ENCODE measurements around the gene TBL1X.

The TBL1X gene

DNA sequence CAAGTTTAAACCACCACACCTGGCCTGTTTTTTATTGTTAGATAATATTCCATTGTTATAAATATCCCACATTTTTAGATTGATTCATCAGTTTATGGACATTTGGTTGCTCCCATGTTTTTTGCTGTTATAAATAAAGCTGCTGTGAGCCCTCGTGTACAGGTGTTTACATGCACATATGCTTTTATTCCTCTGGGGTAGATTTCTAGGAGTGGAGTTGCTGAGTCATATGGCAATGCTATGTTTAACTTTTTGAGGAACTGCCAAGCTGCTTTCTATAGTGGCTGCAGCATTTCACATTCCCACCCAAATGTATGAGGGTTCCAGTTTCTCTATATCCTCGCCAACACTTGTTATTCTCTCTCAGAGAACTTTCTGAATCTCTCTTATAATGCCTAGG lies 90.5 kb downstream of the TBL1X start:
- Histone ChIP-seq H3K9ac (ENCODE audit: low read depth, low read length, poor library complexity) (no peak overlapping the region), H3K4me3 (ENCODE audit: low read length in 2 of 2) (no peak overlapping the region), H2BK15ac (ENCODE audit: low read length) (no peak overlapping the region), H3K4me2 (ENCODE audit: insufficient read depth, low read length, poor library complexity, severe bottlenecking) (no peak overlapping the region), H2BK120ac (ENCODE audit: low read depth, low read length) (no peak overlapping the region), H3K79me1 (ENCODE audit: low read depth, low read length) (peaks cover 7% of the 10 kb centered on the region), H3K4ac (ENCODE audit: low read length) (no peak overlapping the region), H3K27me3 (ENCODE audit: control insufficient read depth in 3 of 3, insufficient read depth in 3 of 3, low read depth in 1 of 3, low read length in 3 of 3) (no peaks in the 10 kb centered on the region), H4K8ac (ENCODE audit: low read depth, low read length) (no peak overlapping the region), H4K91ac (ENCODE audit: low read depth, low read length, poor library complexity) (no peak overlapping the region), H3K9me3 (replicated peaks in 1 of 2; ENCODE audit: control insufficient read depth in 2 of 2, insufficient read depth in 1 of 2, low read depth in 1 of 2, low read length in 2 of 2) (no peaks in the 10 kb centered on the region), H3K27ac (replicated peaks; ENCODE audit: low read length) (no peak overlapping the region), H3K14ac (ENCODE audit: low read length) (no peak overlapping the region), H3K4me1 (ENCODE audit: control insufficient read depth in 2 of 2, insufficient read depth in 1 of 2, low read depth in 1 of 2, low read length in 2 of 2) (no peaks in the 10 kb centered on the region), H2BK5ac (ENCODE audit: low read length) (no peak overlapping the region), H3K36me3 (replicated peaks in 1 of 2; ENCODE audit: control insufficient read depth in 2 of 2, insufficient read depth in 2 of 2, low read length in 2 of 2) (no peaks in the 10 kb centered on the region), H3K18ac (ENCODE audit: low read length) (no peak overlapping the region), H3K23ac (ENCODE audit: low read depth, low read length, poor library complexity) (no peak overlapping the region), H2AK5ac (ENCODE audit: low read depth, low read length) (no peak overlapping the region), H2BK12ac (ENCODE audit: low read length) (no peak overlapping the region), H2AFZ (ENCODE audit: low read length) (no peak overlapping the region)
- no CpG with 5 or more reads among the region's 2 CpGs for WGBS, 2 donors (ENCODE audit: extremely low coverage in 2 of 2, insufficient read length in 2 of 2, insufficient replicate concordance in 1 of 2)
- no peak for DNase-seq (ENCODE audit: low spot score)

DNA sequence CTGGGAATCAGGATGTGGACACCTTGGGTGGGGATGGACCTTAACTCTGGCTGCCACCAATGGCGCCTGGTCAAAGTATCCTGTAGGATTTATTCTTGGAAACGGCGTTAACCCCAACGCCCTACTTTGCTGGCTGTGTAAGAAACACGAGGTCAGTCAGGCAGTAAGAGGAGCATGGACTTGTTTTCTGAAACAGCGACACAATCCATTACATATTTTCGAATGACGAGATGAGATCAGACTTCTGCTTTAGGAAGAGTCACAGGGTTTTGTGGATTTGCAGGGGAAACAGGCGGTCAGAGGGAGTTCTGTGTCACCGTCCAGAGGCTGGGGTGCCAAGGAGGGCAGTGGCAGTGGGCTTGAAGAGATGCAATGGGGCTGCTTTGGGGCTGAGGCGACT lies 92.2 kb downstream of the TBL1X start:
- H2AFZ ChIP-seq (ENCODE audit: low read length), result no peak overlapping the region
- no peak overlapping the region for H4K91ac ChIP-seq (ENCODE audit: low read depth, low read length, poor library complexity)
- no peaks in the 10 kb centered on the region for H3K27me3 ChIP-seq (ENCODE audit: control insufficient read depth in 3 of 3, insufficient read depth in 3 of 3, low read depth in 1 of 3, low read length in 3 of 3)
- H3K27ac ChIP-seq (replicated peaks; ENCODE audit: low read length), result no peak overlapping the region
- no peaks in the 10 kb centered on the region for H3K36me3 ChIP-seq (replicated peaks in 1 of 2; ENCODE audit: control insufficient read depth in 2 of 2, insufficient read depth in 2 of 2, low read length in 2 of 2)
- no peak overlapping the region for H2BK5ac ChIP-seq (ENCODE audit: low read length)
- H2AK5ac ChIP-seq (ENCODE audit: low read depth, low read length), result no peak overlapping the region
- H3K4me1 ChIP-seq (ENCODE audit: control insufficient read depth in 2 of 2, insufficient read depth in 1 of 2, low read depth in 1 of 2, low read length in 2 of 2), result no peaks in the 10 kb centered on the region
- no peak overlapping the region for H2BK120ac ChIP-seq (ENCODE audit: low read depth, low read length)
- WGBS, 2 donors (ENCODE audit: extremely low coverage in 2 of 2, insufficient read length in 2 of 2, insufficient replicate concordance in 1 of 2), result no CpG with 5 or more reads among the region's 11 CpGs
- no peak overlapping the region for H3K4me2 ChIP-seq (ENCODE audit: insufficient read depth, low read length, poor library complexity, severe bottlenecking)
- no peak overlapping the region for H2BK15ac ChIP-seq (ENCODE audit: low read length)
- no peak overlapping the region for H3K18ac ChIP-seq (ENCODE audit: low read length)
- H3K9me3 ChIP-seq (replicated peaks in 1 of 2; ENCODE audit: control insufficient read depth in 2 of 2, insufficient read depth in 1 of 2, low read depth in 1 of 2, low read length in 2 of 2), result no peaks in the 10 kb centered on the region
- H3K4ac ChIP-seq (ENCODE audit: low read length), result no peak overlapping the region
- H3K4me3 ChIP-seq (ENCODE audit: low read length in 2 of 2), result no peak overlapping the region
- no peak overlapping the region for H3K9ac ChIP-seq (ENCODE audit: low read depth, low read length, poor library complexity)
- DNase-seq (ENCODE audit: low spot score), result no peak
- H2BK12ac ChIP-seq (ENCODE audit: low read length), result no peak overlapping the region
- H3K79me1 ChIP-seq (ENCODE audit: low read depth, low read length), result peaks cover 5% of the 10 kb centered on the region
- H3K14ac ChIP-seq (ENCODE audit: low read length), result no peak overlapping the region
- no peak overlapping the region for H3K23ac ChIP-seq (ENCODE audit: low read depth, low read length, poor library complexity)
- H4K8ac ChIP-seq (ENCODE audit: low read depth, low read length), result no peak overlapping the region

DNA sequence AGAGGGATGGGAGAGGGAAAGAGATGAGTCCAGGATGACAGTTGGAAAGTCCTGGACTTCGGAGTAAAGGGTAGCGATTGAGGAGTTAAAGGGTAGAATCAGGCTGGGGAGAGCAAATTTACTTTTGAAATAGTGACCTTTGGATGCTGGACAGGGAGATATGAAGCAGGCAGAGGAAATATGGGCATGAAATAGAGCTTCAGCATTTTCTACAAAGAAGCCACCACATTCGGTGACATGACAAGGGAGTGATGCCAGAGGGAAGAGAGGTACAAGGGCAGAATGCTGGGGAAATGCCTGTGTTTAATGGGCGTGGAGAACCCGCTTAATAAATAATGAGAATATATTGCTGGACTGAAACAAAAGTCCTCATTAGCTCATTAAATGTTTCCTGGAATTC lies 92.7 kb downstream of the TBL1X start:
- Histone ChIP-seq H2AK5ac (ENCODE audit: low read depth, low read length) (no peak overlapping the region), H4K91ac (ENCODE audit: low read depth, low read length, poor library complexity) (no peak overlapping the region), H3K9me3 (replicated peaks in 1 of 2; ENCODE audit: control insufficient read depth in 2 of 2, insufficient read depth in 1 of 2, low read depth in 1 of 2, low read length in 2 of 2) (no peaks in the 10 kb centered on the region), H3K18ac (ENCODE audit: low read length) (no peak overlapping the region), H2BK12ac (ENCODE audit: low read length) (no peak overlapping the region), H2BK5ac (ENCODE audit: low read length) (no peak overlapping the region), H3K23ac (ENCODE audit: low read depth, low read length, poor library complexity) (no peak overlapping the region), H3K9ac (ENCODE audit: low read depth, low read length, poor library complexity) (no peak overlapping the region), H3K4me2 (ENCODE audit: insufficient read depth, low read length, poor library complexity, severe bottlenecking) (no peak overlapping the region), H4K8ac (ENCODE audit: low read depth, low read length) (no peak overlapping the region), H2AFZ (ENCODE audit: low read length) (no peak overlapping the region), H2BK15ac (ENCODE audit: low read length) (no peak overlapping the region), H3K79me1 (ENCODE audit: low read depth, low read length) (peaks cover 5% of the 10 kb centered on the region), H3K4ac (ENCODE audit: low read length) (no peak overlapping the region), H3K4me3 (ENCODE audit: low read length in 2 of 2) (no peak overlapping the region), H3K14ac (ENCODE audit: low read length) (no peak overlapping the region), H3K4me1 (ENCODE audit: control insufficient read depth in 2 of 2, insufficient read depth in 1 of 2, low read depth in 1 of 2, low read length in 2 of 2) (no peaks in the 10 kb centered on the region), H3K27me3 (ENCODE audit: control insufficient read depth in 3 of 3, insufficient read depth in 3 of 3, low read depth in 1 of 3, low read length in 3 of 3) (no peaks in the 10 kb centered on the region), H2BK120ac (ENCODE audit: low read depth, low read length) (no peak overlapping the region), H3K36me3 (replicated peaks in 1 of 2; ENCODE audit: control insufficient read depth in 2 of 2, insufficient read depth in 2 of 2, low read length in 2 of 2) (no peaks in the 10 kb centered on the region), H3K27ac (replicated peaks; ENCODE audit: low read length) (no peak overlapping the region)
- DNase-seq (ENCODE audit: low spot score), result no peak
- no CpG with 5 or more reads among the region's 5 CpGs for WGBS, 2 donors (ENCODE audit: extremely low coverage in 2 of 2, insufficient read length in 2 of 2, insufficient replicate concordance in 1 of 2)

DNA sequence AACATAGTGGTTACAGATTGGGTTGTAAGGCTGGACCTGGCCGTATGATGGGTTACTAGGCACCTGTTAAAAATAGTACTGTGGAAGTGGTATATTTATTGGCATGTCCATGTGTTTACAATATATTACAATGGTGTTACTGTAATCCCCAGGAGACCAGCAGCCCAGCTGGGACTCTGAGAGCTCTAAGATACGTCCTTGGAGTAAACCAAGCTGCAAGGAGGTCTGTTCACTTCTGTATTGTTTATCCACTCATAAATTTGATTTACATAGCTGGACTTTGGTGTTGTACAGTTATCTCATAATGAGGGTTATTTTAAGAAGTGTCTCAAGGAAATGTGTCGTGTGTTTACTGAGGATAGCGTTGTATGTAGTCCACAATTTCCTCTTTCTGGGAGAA lies 93.8 kb downstream of the TBL1X start:
- no peak overlapping the region for H3K18ac ChIP-seq (ENCODE audit: low read length)
- no peaks in the 10 kb centered on the region for H3K36me3 ChIP-seq (replicated peaks in 1 of 2; ENCODE audit: control insufficient read depth in 2 of 2, insufficient read depth in 2 of 2, low read length in 2 of 2)
- H3K9ac ChIP-seq (ENCODE audit: low read depth, low read length, poor library complexity), result no peak overlapping the region
- no peak overlapping the region for H4K91ac ChIP-seq (ENCODE audit: low read depth, low read length, poor library complexity)
- no peak overlapping the region for H3K4me2 ChIP-seq (ENCODE audit: insufficient read depth, low read length, poor library complexity, severe bottlenecking)
- H3K4me1 ChIP-seq (ENCODE audit: control insufficient read depth in 2 of 2, insufficient read depth in 1 of 2, low read depth in 1 of 2, low read length in 2 of 2), result no peaks in the 10 kb centered on the region
- H2BK15ac ChIP-seq (ENCODE audit: low read length), result no peak overlapping the region
- H3K27ac ChIP-seq (replicated peaks; ENCODE audit: low read length), result no peak overlapping the region
- H3K27me3 ChIP-seq (ENCODE audit: control insufficient read depth in 3 of 3, insufficient read depth in 3 of 3, low read depth in 1 of 3, low read length in 3 of 3), result no peaks in the 10 kb centered on the region
- no peak overlapping the region for H2BK120ac ChIP-seq (ENCODE audit: low read depth, low read length)
- H3K79me1 ChIP-seq (ENCODE audit: low read depth, low read length), result peaks cover 5% of the 10 kb centered on the region
- no peak overlapping the region for H3K14ac ChIP-seq (ENCODE audit: low read length)
- no peak for DNase-seq (ENCODE audit: low spot score)
- H3K4ac ChIP-seq (ENCODE audit: low read length), result no peak overlapping the region
- no peak overlapping the region for H2BK5ac ChIP-seq (ENCODE audit: low read length)
- H2AK5ac ChIP-seq (ENCODE audit: low read depth, low read length), result no peak overlapping the region
- no peak overlapping the region for H3K23ac ChIP-seq (ENCODE audit: low read depth, low read length, poor library complexity)
- H2BK12ac ChIP-seq (ENCODE audit: low read length), result no peak overlapping the region
- H4K8ac ChIP-seq (ENCODE audit: low read depth, low read length), result no peak overlapping the region
- no peak overlapping the region for H3K4me3 ChIP-seq (ENCODE audit: low read length in 2 of 2)
- no CpG with 5 or more reads among the region's 4 CpGs for WGBS, 2 donors (ENCODE audit: extremely low coverage in 2 of 2, insufficient read length in 2 of 2, insufficient replicate concordance in 1 of 2)
- H3K9me3 ChIP-seq (replicated peaks in 1 of 2; ENCODE audit: control insufficient read depth in 2 of 2, insufficient read depth in 1 of 2, low read depth in 1 of 2, low read length in 2 of 2), result no peaks in the 10 kb centered on the region
- no peak overlapping the region for H2AFZ ChIP-seq (ENCODE audit: low read length)

Measured in neuronal stem cell (in vitro differentiated cells).